ENCODE data around the gene KLHL9. TPM values are rescaled to one million over a fixed set of nuclear protein-coding genes. Genes with fewer than 3 reads are reported as not detected.
"Not testable (repeated sequence)": the region's sequence is repeated elsewhere in the genome, so short reads cannot be mapped to it uniquely, and the experiment has no call there.

The KLHL9 gene
- 12.1 and 12.2 TPM in 2 replicates for total RNA-seq (2014; rRNA removed; shearing (Covaris generic))

GRCh38 chr9:21334701-21335632, at the start of gene KLHL9:
Gene KLHL9, minus strand, starts transcription at chr9:21335404. Its CDS starts 545 bp downstream, at chr9:21334859.
- peak; percentile 92 for DNase-seq
- Histone ChIP-seq H3K4me3 (ENCODE audit: insufficient read depth, low read depth, low read length) (peak within 1 kb of the TSS; percentile 66), H3K36me3 (replicated peaks; ENCODE audit: control insufficient read depth, insufficient read depth, low read length) (no peaks in the 10 kb centered on the region), H3K27me3 (ENCODE audit: control insufficient read depth, insufficient read depth, low read length) (no peaks in the 10 kb centered on the region)

- Histone ChIP-seq H3K36me3 (replicated peaks; ENCODE audit: control insufficient read depth, insufficient read depth, low read length) (no peaks in the 10 kb centered on the region), H3K27me3 (ENCODE audit: control insufficient read depth, insufficient read depth, low read length) (no peaks in the 10 kb centered on the region), H3K4me3 (ENCODE audit: insufficient read depth, low read depth, low read length) (no peak overlapping the region)
- no peak for DNase-seq
These were observed 48.4 kb upstream of the KLHL9 start for GRCh38 chr9:21383627-21384026.

- no peaks in the 10 kb centered on the region for H3K36me3 ChIP-seq (replicated peaks; ENCODE audit: control insufficient read depth, insufficient read depth, low read length)
- no peaks in the 10 kb centered on the region for H3K27me3 ChIP-seq (ENCODE audit: control insufficient read depth, insufficient read depth, low read length)
- H3K4me3 ChIP-seq (ENCODE audit: insufficient read depth, low read depth, low read length): no peak overlapping the region
- peak; percentile 16 for DNase-seq
These were observed 46.5 kb upstream of the KLHL9 start for GRCh38 chr9:21381448-21382339.

GRCh38 chr9:21371467-21371866, 36.3 kb upstream of the KLHL9 start:
- H3K36me3 ChIP-seq (replicated peaks; ENCODE audit: control insufficient read depth, insufficient read depth, low read length); DNase-seq; H3K27me3 ChIP-seq (ENCODE audit: control insufficient read depth, insufficient read depth, low read length); H3K4me3 ChIP-seq (ENCODE audit: insufficient read depth, low read depth, low read length): not testable (repeated sequence)

GRCh38 chr9:21367957-21368356, 32.8 kb upstream of the KLHL9 start, which contains the start of gene IFNA13:
Gene IFNA13, minus strand, starts transcription at chr9:21368057. Its CDS starts 47 bp downstream, at chr9:21368010.
- Histone ChIP-seq H3K4me3 (ENCODE audit: insufficient read depth, low read depth, low read length) (no peak within 1 kb of the TSS), H3K36me3 (replicated peaks; ENCODE audit: control insufficient read depth, insufficient read depth, low read length) (no peaks in the 10 kb centered on the region), H3K27me3 (ENCODE audit: control insufficient read depth, insufficient read depth, low read length) (no peaks in the 10 kb centered on the region)
- DNase-seq: no peak

GRCh38 chr9:21367169-21367568, 32.0 kb upstream of the KLHL9 start:
- H3K36me3 ChIP-seq (replicated peaks; ENCODE audit: control insufficient read depth, insufficient read depth, low read length); H3K4me3 ChIP-seq (ENCODE audit: insufficient read depth, low read depth, low read length); H3K27me3 ChIP-seq (ENCODE audit: control insufficient read depth, insufficient read depth, low read length); DNase-seq: not testable (repeated sequence)

GRCh38 chr9:21362287-21362686, 27.1 kb upstream of the KLHL9 start:
- Histone ChIP-seq H3K27me3 (ENCODE audit: control insufficient read depth, insufficient read depth, low read length) (no peaks in the 10 kb centered on the region), H3K36me3 (replicated peaks; ENCODE audit: control insufficient read depth, insufficient read depth, low read length) (no peaks in the 10 kb centered on the region), H3K4me3 (ENCODE audit: insufficient read depth, low read depth, low read length) (no peak overlapping the region)
- DNase-seq: no peak

- DNase-seq: no peak
- no peaks in the 10 kb centered on the region for H3K36me3 ChIP-seq (replicated peaks; ENCODE audit: control insufficient read depth, insufficient read depth, low read length)
- no peaks in the 10 kb centered on the region for H3K27me3 ChIP-seq (ENCODE audit: control insufficient read depth, insufficient read depth, low read length)
- no peak overlapping the region for H3K4me3 ChIP-seq (ENCODE audit: insufficient read depth, low read depth, low read length)
These were observed 22.6 kb upstream of the KLHL9 start for GRCh38 chr9:21357479-21358460.

GRCh38 chr9:21350787-21351186, 15.6 kb upstream of the KLHL9 start, which contains the start of gene IFNA6:
Gene IFNA6, minus strand, starts transcription at chr9:21350887. Its CDS starts 0 bp downstream, at chr9:21350887.
- no peak for DNase-seq
- no peaks in the 10 kb centered on the region for H3K27me3 ChIP-seq (ENCODE audit: control insufficient read depth, insufficient read depth, low read length)
- H3K36me3 ChIP-seq (replicated peaks; ENCODE audit: control insufficient read depth, insufficient read depth, low read length): no peaks in the 10 kb centered on the region
- H3K4me3 ChIP-seq (ENCODE audit: insufficient read depth, low read depth, low read length): no peak within 1 kb of the TSS

- H3K4me3 ChIP-seq (ENCODE audit: insufficient read depth, low read depth, low read length): no peak overlapping the region
- no peak for DNase-seq
- no peaks in the 10 kb centered on the region for H3K27me3 ChIP-seq (ENCODE audit: control insufficient read depth, insufficient read depth, low read length)
- no peaks in the 10 kb centered on the region for H3K36me3 ChIP-seq (replicated peaks; ENCODE audit: control insufficient read depth, insufficient read depth, low read length)
These were observed 13.3 kb upstream of the KLHL9 start for GRCh38 chr9:21348430-21348970.

GRCh38 chr9:21340735-21341134, 5.5 kb upstream of the KLHL9 start:
- H3K36me3 ChIP-seq (replicated peaks; ENCODE audit: control insufficient read depth, insufficient read depth, low read length): no peaks in the 10 kb centered on the region
- no peak overlapping the region for H3K4me3 ChIP-seq (ENCODE audit: insufficient read depth, low read depth, low read length)
- no peak for DNase-seq
- no peaks in the 10 kb centered on the region for H3K27me3 ChIP-seq (ENCODE audit: control insufficient read depth, insufficient read depth, low read length)

GRCh38 chr9:21336457-21336856, 1.3 kb upstream of the KLHL9 start:
- H3K4me3 ChIP-seq (ENCODE audit: insufficient read depth, low read depth, low read length): no peak overlapping the region
- H3K27me3 ChIP-seq (ENCODE audit: control insufficient read depth, insufficient read depth, low read length): no peaks in the 10 kb centered on the region
- no peaks in the 10 kb centered on the region for H3K36me3 ChIP-seq (replicated peaks; ENCODE audit: control insufficient read depth, insufficient read depth, low read length)
- no peak for DNase-seq

- H3K4me3 ChIP-seq (ENCODE audit: insufficient read depth, low read depth, low read length): no peak overlapping the region
- H3K36me3 ChIP-seq (replicated peaks; ENCODE audit: control insufficient read depth, insufficient read depth, low read length): no peaks in the 10 kb centered on the region
- no peaks in the 10 kb centered on the region for H3K27me3 ChIP-seq (ENCODE audit: control insufficient read depth, insufficient read depth, low read length)
- DNase-seq: no peak
These were observed 2.0 kb downstream of the KLHL9 start for GRCh38 chr9:21333226-21333625.
